Measurements from ENCODE around the gene LEFTY1.

LEFTY1 gene

DNA sequence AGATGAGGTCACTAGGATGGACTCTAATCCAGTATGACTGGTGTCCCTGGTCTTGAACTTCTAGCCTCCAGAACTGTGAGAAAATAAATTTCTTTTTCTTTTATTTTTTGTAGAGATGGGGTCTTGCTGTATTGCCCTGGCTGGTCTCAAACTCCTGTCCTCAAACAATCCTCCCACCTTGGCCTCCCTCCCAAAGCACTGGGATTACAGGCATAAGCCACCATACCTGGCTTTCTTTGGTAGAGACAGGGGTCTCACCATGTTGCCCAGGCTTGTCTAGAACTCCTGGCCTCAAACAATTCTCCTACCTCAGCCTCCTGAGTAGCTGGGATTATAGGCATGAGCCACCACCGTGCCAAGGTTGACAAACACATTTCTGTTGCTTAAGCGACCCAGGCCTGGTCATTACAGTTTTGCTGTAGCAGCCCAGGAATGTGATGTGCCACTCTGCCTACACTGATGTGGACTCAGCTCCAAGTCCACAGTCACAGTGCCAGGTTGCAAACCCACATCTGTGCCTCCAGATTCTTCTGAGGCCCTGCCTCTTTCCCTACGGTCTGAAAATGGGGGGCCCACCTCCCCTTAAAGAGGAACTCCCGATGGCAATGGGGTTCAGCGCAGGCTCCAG, 19.2 kb upstream of the LEFTY1 start:
- no peaks in the 10 kb centered on the region for H3K27me3 ChIP-seq (ENCODE audit: low read depth, low read length)
- no peak overlapping the region for H3K27ac ChIP-seq (ENCODE audit: low read length)
- H4K20me1 ChIP-seq (ENCODE audit: insufficient read depth, low read length), result no peaks in the 10 kb centered on the region
- TF ChIP-seq, protein P1, sequence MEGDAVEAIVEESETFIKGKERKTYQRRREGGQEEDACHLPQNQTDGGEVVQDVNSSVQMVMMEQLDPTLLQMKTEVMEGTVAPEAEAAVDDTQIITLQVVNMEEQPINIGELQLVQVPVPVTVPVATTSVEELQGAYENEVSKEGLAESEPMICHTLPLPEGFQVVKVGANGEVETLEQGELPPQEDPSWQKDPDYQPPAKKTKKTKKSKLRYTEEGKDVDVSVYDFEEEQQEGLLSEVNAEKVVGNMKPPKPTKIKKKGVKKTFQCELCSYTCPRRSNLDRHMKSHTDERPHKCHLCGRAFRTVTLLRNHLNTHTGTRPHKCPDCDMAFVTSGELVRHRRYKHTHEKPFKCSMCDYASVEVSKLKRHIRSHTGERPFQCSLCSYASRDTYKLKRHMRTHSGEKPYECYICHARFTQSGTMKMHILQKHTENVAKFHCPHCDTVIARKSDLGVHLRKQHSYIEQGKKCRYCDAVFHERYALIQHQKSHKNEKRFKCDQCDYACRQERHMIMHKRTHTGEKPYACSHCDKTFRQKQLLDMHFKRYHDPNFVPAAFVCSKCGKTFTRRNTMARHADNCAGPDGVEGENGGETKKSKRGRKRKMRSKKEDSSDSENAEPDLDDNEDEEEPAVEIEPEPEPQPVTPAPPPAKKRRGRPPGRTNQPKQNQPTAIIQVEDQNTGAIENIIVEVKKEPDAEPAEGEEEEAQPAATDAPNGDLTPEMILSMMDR (IDR thresholded peaks at IDR 0.05; ENCODE audit: low read depth, low read length), result no peak
- TF ChIP-seq EZH2phosphoT487 (IDR thresholded peaks at IDR 0.05; ENCODE audit: low read depth), result no peak
- H3K4me2 ChIP-seq (ENCODE audit: low read length), result no peak overlapping the region
- H3K4me1 ChIP-seq (ENCODE audit: low read length), result peaks cover 24% of the 10 kb centered on the region
- no peak overlapping the region for H2AFZ ChIP-seq (ENCODE audit: low read depth, low read length)
- no peak overlapping the region for H3K9ac ChIP-seq (ENCODE audit: low read length)
- H3K79me2 ChIP-seq (ENCODE audit: low read length), result no peaks in the 10 kb centered on the region
- H3K9me3 ChIP-seq (ENCODE audit: insufficient read depth, low read length), result no peaks in the 10 kb centered on the region
- H3K4me3 ChIP-seq (ENCODE audit: low read length), result no peak overlapping the region
- no peaks in the 10 kb centered on the region for H3K36me3 ChIP-seq (replicated peaks; ENCODE audit: low read depth, low read length)

DNA sequence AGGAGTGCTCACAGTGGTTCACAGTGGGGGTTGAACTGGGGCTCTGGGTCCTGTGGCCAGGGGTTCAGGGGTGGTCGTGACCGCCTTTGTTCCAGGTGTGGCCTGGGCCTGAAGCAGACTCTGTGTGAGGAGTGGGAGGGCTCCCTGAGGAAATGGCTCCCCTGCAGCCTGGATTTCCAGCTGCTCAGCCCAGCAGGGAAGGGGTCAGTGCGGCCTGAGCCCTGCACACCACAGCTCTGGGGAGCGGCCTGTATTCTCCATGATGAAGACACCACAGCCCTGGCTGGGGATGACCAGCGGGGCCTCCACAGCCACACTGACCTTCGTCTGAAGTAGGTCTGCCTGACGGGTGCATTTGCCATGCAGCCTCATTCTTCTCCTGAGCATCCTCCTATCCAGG, 18.4 kb upstream of the LEFTY1 start:
- H3K36me3 ChIP-seq (replicated peaks; ENCODE audit: low read depth, low read length), result no peaks in the 10 kb centered on the region

DNA sequence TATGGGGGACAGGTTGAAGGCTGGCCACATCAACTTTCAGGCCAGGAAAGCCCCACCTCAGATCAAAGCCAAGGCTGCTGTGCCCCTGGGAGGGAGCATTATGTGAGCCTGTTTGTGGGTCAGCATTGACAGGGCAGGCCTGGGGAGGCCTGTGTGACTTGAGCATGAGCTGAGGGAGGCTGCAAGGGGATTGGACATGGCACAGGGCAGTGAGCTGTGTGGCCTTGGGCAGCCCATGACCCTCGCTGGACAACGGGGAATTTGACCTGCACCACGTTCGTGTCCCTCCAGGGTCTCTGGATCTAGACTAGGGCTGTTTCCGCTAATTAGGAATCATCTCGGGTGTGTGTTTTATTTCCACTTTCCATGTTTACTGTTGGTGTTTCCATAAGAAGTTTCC, 17.5 kb upstream of the LEFTY1 start:
- Histone ChIP-seq H3K9me3 (ENCODE audit: insufficient read depth, low read length) (no peaks in the 10 kb centered on the region), H3K79me2 (ENCODE audit: low read length) (no peaks in the 10 kb centered on the region), H4K20me1 (ENCODE audit: insufficient read depth, low read length) (no peaks in the 10 kb centered on the region), H3K27me3 (ENCODE audit: low read depth, low read length) (no peaks in the 10 kb centered on the region), H3K4me1 (ENCODE audit: low read length) (peaks cover 19% of the 10 kb centered on the region), H3K9ac (ENCODE audit: low read length) (no peak overlapping the region), H3K36me3 (replicated peaks; ENCODE audit: low read depth, low read length) (no peaks in the 10 kb centered on the region), H3K4me3 (ENCODE audit: low read length) (no peak overlapping the region), H3K27ac (ENCODE audit: low read length) (no peak overlapping the region), H3K4me2 (ENCODE audit: low read length) (no peak overlapping the region), H2AFZ (ENCODE audit: low read depth, low read length) (no peak overlapping the region)
- TF ChIP-seq EZH2phosphoT487 (IDR thresholded peaks at IDR 0.05; ENCODE audit: low read depth), result no peak
- TF ChIP-seq, protein P1 (IDR thresholded peaks at IDR 0.05; ENCODE audit: low read depth, low read length), result no peak

More for the DNA sequence above, 18.4 kb upstream of the LEFTY1 start:
- Histone ChIP-seq H2AFZ (ENCODE audit: low read depth, low read length) (no peak overlapping the region), H3K4me2 (ENCODE audit: low read length) (no peak overlapping the region), H3K79me2 (ENCODE audit: low read length) (no peaks in the 10 kb centered on the region), H3K27me3 (ENCODE audit: low read depth, low read length) (no peaks in the 10 kb centered on the region), H3K27ac (ENCODE audit: low read length) (no peak overlapping the region), H3K4me1 (ENCODE audit: low read length) (peaks cover 24% of the 10 kb centered on the region), H4K20me1 (ENCODE audit: insufficient read depth, low read length) (no peaks in the 10 kb centered on the region), H3K9ac (ENCODE audit: low read length) (no peak overlapping the region), H3K9me3 (ENCODE audit: insufficient read depth, low read length) (no peaks in the 10 kb centered on the region), H3K4me3 (ENCODE audit: low read length) (no peak overlapping the region)
- TF ChIP-seq EZH2phosphoT487 (IDR thresholded peaks at IDR 0.05; ENCODE audit: low read depth), result no peak
- TF ChIP-seq, protein P1 (IDR thresholded peaks at IDR 0.05; ENCODE audit: low read depth, low read length), result no peak

DNA sequence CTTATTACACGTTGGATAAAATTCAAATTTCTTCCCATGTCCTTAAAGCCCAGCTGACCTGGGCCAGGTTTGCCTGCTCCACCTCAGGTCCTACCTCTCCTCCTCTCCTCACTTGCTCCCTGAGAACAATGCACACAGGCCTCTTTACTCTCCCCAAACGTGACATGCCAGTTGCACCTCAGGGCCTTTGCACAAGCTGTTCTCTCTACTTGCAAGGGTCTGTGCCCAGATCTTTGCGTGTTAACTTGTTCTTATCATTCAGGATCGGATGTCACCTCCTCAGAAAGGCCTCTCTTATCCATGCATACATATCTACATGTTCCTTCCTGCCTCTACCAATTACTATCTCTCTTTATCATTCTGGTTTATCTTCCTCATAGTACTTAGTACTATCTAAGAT, 14.7 kb upstream of the LEFTY1 start:
- Histone ChIP-seq H3K9ac (ENCODE audit: low read length) (no peak overlapping the region), H3K79me2 (ENCODE audit: low read length) (no peaks in the 10 kb centered on the region), H4K20me1 (ENCODE audit: insufficient read depth, low read length) (no peaks in the 10 kb centered on the region), H3K4me1 (ENCODE audit: low read length) (no peaks in the 10 kb centered on the region), H3K4me2 (ENCODE audit: low read length) (no peak overlapping the region), H3K27me3 (ENCODE audit: low read depth, low read length) (no peaks in the 10 kb centered on the region), H3K4me3 (ENCODE audit: low read length) (no peak overlapping the region), H2AFZ (ENCODE audit: low read depth, low read length) (no peak overlapping the region), H3K9me3 (ENCODE audit: insufficient read depth, low read length) (no peaks in the 10 kb centered on the region), H3K36me3 (replicated peaks; ENCODE audit: low read depth, low read length) (no peaks in the 10 kb centered on the region), H3K27ac (ENCODE audit: low read length) (no peak overlapping the region)
- TF ChIP-seq, protein P1 (IDR thresholded peaks at IDR 0.05; ENCODE audit: low read depth, low read length), result no peak
- no peak for TF ChIP-seq EZH2phosphoT487 (IDR thresholded peaks at IDR 0.05; ENCODE audit: low read depth)
